ENCODE results near the gene PLET1. TPM values are rescaled to one million over a fixed set of nuclear protein-coding genes. Genes with fewer than 3 reads are reported as not detected.

PLET1 gene
- total and polyA plus RNA-seq, 9 of the 15 experiments (the other 6 are each of a cell fraction or from before 2014, with no cell fraction given) = not detected

DNA sequence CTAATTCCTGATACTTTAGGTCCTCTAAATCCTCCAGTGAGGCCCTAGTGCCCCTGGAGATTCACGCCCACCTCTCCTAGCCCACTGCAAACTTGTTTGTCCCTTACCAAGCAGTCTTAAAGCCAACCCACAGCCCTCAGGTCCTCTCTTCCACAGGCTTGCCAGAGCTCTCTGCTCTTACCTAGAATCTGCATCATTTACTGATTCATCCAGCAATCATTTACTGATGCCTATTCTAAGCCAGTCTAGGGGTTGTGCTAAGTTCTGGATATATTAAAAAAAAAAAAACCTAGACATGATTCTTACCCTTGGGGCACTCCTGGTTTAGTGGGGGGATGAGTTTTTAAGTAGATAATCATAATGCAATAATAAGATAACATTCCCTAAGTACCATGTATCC is 43.0 kb upstream of the PLET1 start:
- no peaks in the 10 kb centered on the region for H3K79me2 ChIP-seq (ENCODE audit: control insufficient read depth, insufficient read depth, low read length)
- BruUV-seq (replicated peaks) = no TSS peak
- no peak for ATAC-seq
- in situ Hi-C loops (cut with MboI) = no loop called here
- H3K9me1 ChIP-seq (ENCODE audit: control insufficient read depth, insufficient read depth, low read length) = no peaks in the 10 kb centered on the region
- ChIA-PET CTCF (ENCODE audit: low intra/inter-chr PET ratio) (interaction anchor here (0.7 kb wide), 1 partner anchor 642 kb away, joined by 3 read pairs; no protein-coding TSS in a partner anchor), POLR2A (no interaction called here)
- no peak overlapping the region for H3K4me3 ChIP-seq
- H3K36me3 ChIP-seq (ENCODE audit: control insufficient read depth, insufficient read depth, low read length) = no peaks in the 10 kb centered on the region
- H3K9me3 ChIP-seq (replicated peaks; ENCODE audit: control insufficient read depth, insufficient read depth, low read depth, low read length) = no peaks in the 10 kb centered on the region
- H4K20me1 ChIP-seq (replicated peaks; ENCODE audit: control insufficient read depth, insufficient read depth, low read length) = 0 out of 2 replicates have a peak, but pooled peaks cover 3% of the 10 kb centered on the region
- H3K27me3 ChIP-seq (ENCODE audit: control insufficient read depth in 2 of 2, insufficient read depth in 2 of 2, low read length in 2 of 2) = peaks cover 0 to 28% of the 10 kb centered on the region in 2 experiments; a peak in 2 of 5 replicates
- intact Hi-C loops (cut with micrococcal nuclease) = no loop called here
- 33% methylated on average over 1 of the region's 1 CpG for WGBS (ENCODE audit: insufficient coverage, low coverage, missing lambda C conversion rate)
- no peak for FAIRE-seq
- H3K9ac ChIP-seq (ENCODE audit: insufficient read depth in 1 of 2, low read depth in 2 of 2, low read length in 2 of 2) = no peak overlapping the region
- DNase-seq (ENCODE audit: extremely low read depth in 1 of 4, low spot score in 3 of 4) = no peak
- TF ChIP-seq COPS2 (conservative IDR thresholded peaks at IDR 0.05) (no peak), MYBL2 (IDR thresholded peaks at IDR 0.05; ENCODE audit: low read depth) (no peak), MYBL2 (CRISPR knock-in tag; IDR thresholded peaks at IDR 0.05; ENCODE audit: borderline replicate concordance) (no peak), MTF1 (CRISPR knock-in tag; IDR thresholded peaks at IDR 0.05; ENCODE audit: borderline replicate concordance) (no peak), POLR2G (IDR thresholded peaks at IDR 0.05; ENCODE audit: low read depth, low read length) (no peak), SP2 (IDR thresholded peaks at IDR 0.05; ENCODE audit: extremely low read depth, low read depth, low read length, poor library complexity, severe bottlenecking) (no peak), SIN3A (IDR thresholded peaks at IDR 0.05; ENCODE audit: borderline replicate concordance in 2 of 2, control insufficient read depth in 1 of 2, low read depth in 2 of 2, low read length in 2 of 2) (no peak), STAT5A (IDR thresholded peaks at IDR 0.05; ENCODE audit: borderline replicate concordance, low read length) (no peak), TOE1 (IDR thresholded peaks at IDR 0.05; ENCODE audit: borderline replicate concordance) (no peak), TOE1 (CRISPR knock-in tag; IDR thresholded peaks at IDR 0.05; ENCODE audit: borderline replicate concordance, low read depth) (no peak), KAT7 (CRISPR knock-in tag; IDR thresholded peaks at IDR 0.05; ENCODE audit: borderline replicate concordance) (no peak)
- TF ChIP-seq, protein P1, sequence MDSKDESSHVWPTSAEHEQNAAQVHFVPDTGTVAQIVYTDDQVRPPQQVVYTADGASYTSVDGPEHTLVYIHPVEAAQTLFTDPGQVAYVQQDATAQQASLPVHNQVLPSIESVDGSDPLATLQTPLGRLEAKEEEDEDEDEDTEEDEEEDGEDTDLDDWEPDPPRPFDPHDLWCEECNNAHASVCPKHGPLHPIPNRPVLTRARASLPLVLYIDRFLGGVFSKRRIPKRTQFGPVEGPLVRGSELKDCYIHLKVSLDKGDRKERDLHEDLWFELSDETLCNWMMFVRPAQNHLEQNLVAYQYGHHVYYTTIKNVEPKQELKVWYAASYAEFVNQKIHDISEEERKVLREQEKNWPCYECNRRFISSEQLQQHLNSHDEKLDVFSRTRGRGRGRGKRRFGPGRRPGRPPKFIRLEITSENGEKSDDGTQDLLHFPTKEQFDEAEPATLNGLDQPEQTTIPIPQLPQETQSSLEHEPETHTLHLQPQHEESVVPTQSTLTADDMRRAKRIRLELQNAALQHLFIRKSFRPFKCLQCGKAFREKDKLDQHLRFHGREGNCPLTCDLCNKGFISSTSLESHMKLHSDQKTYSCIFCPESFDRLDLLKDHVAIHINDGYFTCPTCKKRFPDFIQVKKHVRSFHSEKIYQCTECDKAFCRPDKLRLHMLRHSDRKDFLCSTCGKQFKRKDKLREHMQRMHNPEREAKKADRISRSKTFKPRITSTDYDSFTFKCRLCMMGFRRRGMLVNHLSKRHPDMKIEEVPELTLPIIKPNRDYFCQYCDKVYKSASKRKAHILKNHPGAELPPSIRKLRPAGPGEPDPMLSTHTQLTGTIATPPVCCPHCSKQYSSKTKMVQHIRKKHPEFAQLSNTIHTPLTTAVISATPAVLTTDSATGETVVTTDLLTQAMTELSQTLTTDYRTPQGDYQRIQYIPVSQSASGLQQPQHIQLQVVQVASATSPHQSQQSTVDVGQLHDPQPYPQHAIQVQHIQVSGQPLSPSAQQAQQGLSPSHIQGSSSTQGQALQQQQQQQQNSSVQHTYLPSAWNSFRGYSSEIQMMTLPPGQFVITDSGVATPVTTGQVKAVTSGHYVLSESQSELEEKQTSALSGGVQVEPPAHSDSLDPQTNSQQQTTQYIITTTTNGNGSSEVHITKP (IDR thresholded peaks at IDR 0.05; ENCODE audit: partially characterized antibody) = no peak
- TF ChIP-seq, protein P2, sequence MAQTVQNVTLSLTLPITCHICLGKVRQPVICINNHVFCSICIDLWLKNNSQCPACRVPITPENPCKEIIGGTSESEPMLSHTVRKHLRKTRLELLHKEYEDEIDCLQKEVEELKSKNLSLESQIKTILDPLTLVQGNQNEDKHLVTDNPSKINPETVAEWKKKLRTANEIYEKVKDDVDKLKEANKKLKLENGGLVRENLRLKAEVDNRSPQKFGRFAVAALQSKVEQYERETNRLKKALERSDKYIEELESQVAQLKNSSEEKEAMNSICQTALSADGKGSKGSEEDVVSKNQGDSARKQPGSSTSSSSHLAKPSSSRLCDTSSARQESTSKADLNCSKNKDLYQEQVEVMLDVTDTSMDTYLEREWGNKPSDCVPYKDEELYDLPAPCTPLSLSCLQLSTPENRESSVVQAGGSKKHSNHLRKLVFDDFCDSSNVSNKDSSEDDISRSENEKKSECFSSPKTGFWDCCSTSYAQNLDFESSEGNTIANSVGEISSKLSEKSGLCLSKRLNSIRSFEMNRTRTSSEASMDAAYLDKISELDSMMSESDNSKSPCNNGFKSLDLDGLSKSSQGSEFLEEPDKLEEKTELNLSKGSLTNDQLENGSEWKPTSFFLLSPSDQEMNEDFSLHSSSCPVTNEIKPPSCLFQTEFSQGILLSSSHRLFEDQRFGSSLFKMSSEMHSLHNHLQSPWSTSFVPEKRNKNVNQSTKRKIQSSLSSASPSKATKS (CRISPR knock-in tag; IDR thresholded peaks at IDR 0.05) = no peak
- TF ChIP-seq, protein P3, sequence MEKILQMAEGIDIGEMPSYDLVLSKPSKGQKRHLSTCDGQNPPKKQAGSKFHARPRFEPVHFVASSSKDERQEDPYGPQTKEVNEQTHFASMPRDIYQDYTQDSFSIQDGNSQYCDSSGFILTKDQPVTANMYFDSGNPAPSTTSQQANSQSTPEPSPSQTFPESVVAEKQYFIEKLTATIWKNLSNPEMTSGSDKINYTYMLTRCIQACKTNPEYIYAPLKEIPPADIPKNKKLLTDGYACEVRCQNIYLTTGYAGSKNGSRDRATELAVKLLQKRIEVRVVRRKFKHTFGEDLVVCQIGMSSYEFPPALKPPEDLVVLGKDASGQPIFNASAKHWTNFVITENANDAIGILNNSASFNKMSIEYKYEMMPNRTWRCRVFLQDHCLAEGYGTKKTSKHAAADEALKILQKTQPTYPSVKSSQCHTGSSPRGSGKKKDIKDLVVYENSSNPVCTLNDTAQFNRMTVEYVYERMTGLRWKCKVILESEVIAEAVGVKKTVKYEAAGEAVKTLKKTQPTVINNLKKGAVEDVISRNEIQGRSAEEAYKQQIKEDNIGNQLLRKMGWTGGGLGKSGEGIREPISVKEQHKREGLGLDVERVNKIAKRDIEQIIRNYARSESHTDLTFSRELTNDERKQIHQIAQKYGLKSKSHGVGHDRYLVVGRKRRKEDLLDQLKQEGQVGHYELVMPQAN (IDR thresholded peaks at IDR 0.05; ENCODE audit: borderline replicate concordance) = no peak
- no peak overlapping the region for H3K27ac ChIP-seq (ENCODE audit: extremely low read depth, low read depth, low read length)
- H3K4me2 ChIP-seq (ENCODE audit: insufficient read depth, low read length) = no peak overlapping the region
- H2AFZ ChIP-seq (ENCODE audit: low read depth, low read length) = no peak overlapping the region
- peaks cover 8 to 13% of the 10 kb centered on the region in 2 experiments; a peak in 4 of 5 replicates for H3K4me1 ChIP-seq (replicated peaks in 1 of 2; ENCODE audit: control insufficient read depth in 2 of 2, insufficient read depth in 2 of 2, low read length in 2 of 2)
